K562 (cell line): ENCODE results near the gene KCTD3. TPM values are rescaled to one million over a fixed set of nuclear protein-coding genes. Genes with fewer than 3 reads are reported as not detected.

Experiments used
- BRCA1 ChIP-seq, 2 experiments: fragments of 450-650 bp in 1 of 2; sonication (generic) in 1 of 2; formaldehyde crosslinking in 1 of 2; IDR thresholded peaks; 2 replicates each; pipeline versions ENCODE4 v1.5.0 to v1.6.1; 2017 to 2020; ENCODE audit warnings: mild to moderate bottlenecking in 1 of 2, missing genetic modification reagents in 1 of 2
- CHD7 ChIP-seq: fragments of 200-600 bp; sonication (generic); IDR thresholded peaks from one replicate; pipeline ENCODE4 v1.6.1; 2012; ENCODE audit warnings: mild to moderate bottlenecking, low read depth, low read length, inconsistent platforms
- FOXJ2 ChIP-seq: fragments of 200-800 bp; sonication (Bioruptor generic); IDR thresholded peaks from 2 replicates; pipeline ENCODE4 v1.6.1; 2016; ENCODE audit warnings: missing genetic modification characterization, missing compliant biosample characterization
- GABPB2 ChIP-seq: fragments of 250-450 bp; sonication (Bioruptor Pico); conservative IDR thresholded peaks from 2 replicates; pipeline ENCODE4 v1.5.1; 2021; ENCODE audit warnings: mild to moderate bottlenecking
- HES1 ChIP-seq: fragments of 450-650 bp; IDR thresholded peaks from 2 replicates; pipeline ENCODE4 v1.6.1; 2016; ENCODE audit warnings: low read depth, mild to moderate bottlenecking, moderate library complexity
- KAT8 ChIP-seq: fragments of 450-650 bp; IDR thresholded peaks from 2 replicates; pipeline ENCODE4 v1.6.1; 2016; ENCODE audit warnings: low read depth, mild to moderate bottlenecking
- KHSRP ChIP-seq: fragments of 450-650 bp; IDR thresholded peaks from 2 replicates; pipeline ENCODE4 v1.6.1; 2017
- MIER1 ChIP-seq: fragments of 450-650 bp; IDR thresholded peaks from 2 replicates; pipeline ENCODE4 v1.6.1; 2016; ENCODE audit warnings: antibody characterized with exemption, mild to moderate bottlenecking, low read depth
- TARDBP ChIP-seq: fragments of 450-650 bp; IDR thresholded peaks from 2 replicates; pipeline ENCODE4 v1.6.1; 2016
- TEAD4 ChIP-seq, 2 experiments: sonication (generic) in 1 of 2; formaldehyde crosslinking in 1 of 2; IDR thresholded peaks; 2 replicates each; pipeline versions ENCODE4 v1.6.1 to v1.8.0; 2012 to 2022; ENCODE audit warnings: borderline replicate concordance in 1 of 2, inconsistent platforms in 1 of 2, low read length in 1 of 2, mild to moderate bottlenecking in 1 of 2, missing genetic modification reagents in 1 of 2
- ZBTB1 ChIP-seq: sonication (generic); formaldehyde crosslinking; IDR thresholded peaks from 2 replicates; pipeline ENCODE4 v1.8.1; 2023; ENCODE audit warnings: missing genetic modification reagents, low read depth, mild to moderate bottlenecking, borderline replicate concordance
- ZBTB33 ChIP-seq: sonication (generic); formaldehyde crosslinking; IDR thresholded peaks from 2 replicates; pipeline ENCODE4 v1.8.1; 2023; ENCODE audit warnings: mild to moderate bottlenecking, missing genetic modification reagents
- polyA plus RNA-seq, 8 experiments: library from polyadenylated mRNA; depleted of rRNA in 4 of 8; stranded (reverse) in 5 of 8; unstranded in 3 of 8; fragments of >200 nt; fragmentation: Nextera tagmentation in 2 of 8; fragmentation: Illumina TruSeq in 1 of 8; extraction: Ambion mirVana in 2 of 8; extraction: Trizol in 1 of 8; gene quantifications; 2 replicates each; pipeline versions ENCODE4 v1.2.1 to v1.2.3, GENCODE V29; 2011 to 2014; ENCODE audit warnings: inconsistent platforms in 1 of 8, missing spikeins in 1 of 8
- total RNA-seq, 7 experiments: library from RNA; depleted of rRNA in 6 of 7; stranded (reverse); fragments of >200 nt in 6 of 7; fragmentation: Illumina TruSeq in 2 of 7; extraction: Trizol in 2 of 7; gene quantifications; 2 replicates each; pipeline versions ENCODE4 v1.2.1 to v1.2.3, GENCODE V29; 2011 to 2021; ENCODE audit warnings: low replicate concordance in 1 of 7

The KCTD3 gene
- total and polyA plus RNA-seq, 9 of the 15 experiments (the other 6 are each of a cell fraction or from before 2014, with no cell fraction given), result 12.8 to 77.1 (median 44.3) TPM

- TF ChIP-seq CHD7, result no peak
- no peak for TF ChIP-seq HES1
- TF ChIP-seq FOXJ2, result peak; percentile 53; the same call in 1 of the 2 replicates
- TF ChIP-seq ZBTB33 (CRISPR knock-in tag), result no peak
- no peak for TF ChIP-seq KAT8
- TF ChIP-seq BRCA1 (IDR thresholded peaks at IDR 0.05), result no peak
- no peak for TF ChIP-seq BRCA1 (CRISPR knock-in tag; IDR thresholded peaks at IDR 0.05)
- TF ChIP-seq ZBTB1 (CRISPR knock-in tag), result no peak
- TF ChIP-seq KHSRP, result no peak
- no peak for TF ChIP-seq GABPB2
- no peak for TF ChIP-seq TARDBP
- peak; percentile 36 for TF ChIP-seq TEAD4 (IDR thresholded peaks at IDR 0.05; ENCODE audit: low read length)
- no peak for TF ChIP-seq TEAD4 (CRISPR knock-in tag; IDR thresholded peaks at IDR 0.05; ENCODE audit: borderline replicate concordance)
- TF ChIP-seq MIER1, result no peak
Measured at GRCh38 chr1:215566556-215567490, at the start of gene KCTD3 (continued).
